GM12872 (cell line): ENCODE results near the gene CENPN.

ENCODE experiments used
- CTCF ChIP-seq: IDR thresholded peaks from 3 replicates; pipeline ENCODE4 v1.5.1; 2011; ENCODE audit warnings: low read depth, mild to moderate bottlenecking, low read length, moderate library complexity; ENCODE audit not compliant: insufficient read depth

Gene CENPN

GRCh38 chr16:81006211-81006812, 702 bp upstream of the CENPN start:
- no peak for TF ChIP-seq CTCF

GRCh38 chr16:81008505-81008789, 1.4 kb downstream of the CENPN start:
- no peak for TF ChIP-seq CTCF

GRCh38 chr16:81012974-81013373, 6.0 kb downstream of the CENPN start:
- no peak for TF ChIP-seq CTCF

DNA sequence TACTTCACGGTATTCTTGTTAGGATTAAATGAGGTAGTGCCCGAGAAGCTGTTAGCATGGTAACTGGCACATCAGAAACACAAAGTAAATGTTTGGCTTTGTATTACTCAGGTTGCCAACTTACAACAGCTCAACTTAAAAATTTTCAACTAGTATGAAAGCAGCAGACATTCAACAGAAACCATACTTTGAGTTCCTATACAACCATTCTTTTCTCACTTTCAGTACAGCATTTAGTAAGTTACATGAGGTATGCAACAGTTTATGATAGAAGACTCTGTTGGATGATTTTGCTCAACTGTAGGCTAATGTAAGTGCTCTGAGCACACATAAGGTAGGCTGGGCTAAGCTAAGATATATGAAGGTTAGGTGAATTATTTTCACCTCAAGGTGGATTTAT, 7.7 kb downstream of the CENPN start:
- TF ChIP-seq CTCF = no peak

- no peak for TF ChIP-seq CTCF
Observed at GRCh38 chr16:81018496-81018895, 11.5 kb downstream of the CENPN start.

- no peak for TF ChIP-seq CTCF
Observed at GRCh38 chr16:81026429-81026828, 19.4 kb downstream of the CENPN start.

GRCh38 chr16:81029930-81030604, 23.1 kb downstream of the CENPN start:
- no peak for TF ChIP-seq CTCF
